A549 (cell line): Measurements from ENCODE around the gene ZBTB44. TPM values are rescaled to one million over a fixed set of nuclear protein-coding genes. Genes with fewer than 3 reads are reported as not detected.
"Not testable (repeated sequence)": the region's sequence is repeated elsewhere in the genome, so short reads cannot be mapped to it uniquely, and the experiment has no call there.

Experiments
- ATAC-seq, 2 experiments: fragments of 200-7000 bp in 1 of 2; fragments of >200 bp in 1 of 2; cut with Nextera tagmentation in 1 of 2; cut with Tn5 transposase in 1 of 2; 3 replicates each; pipeline versions ENCODE4 v1.8.0 to v1.9.1; 2018 to 2020; ENCODE audit warnings: mild to moderate bottlenecking in 1 of 2, moderate library complexity in 1 of 2
- CTCF ChIA-PET: fragments of 300-600 bp; sonication (Branson Sonifier 250); formaldehyde crosslinking; extraction: SDS; loops from one replicate; lab custom pipeline; 2021; ENCODE audit warnings: antibody characterized with exemption, inconsistent platforms; lab: Yijun Ruan, JAX
- POLR2A ChIA-PET: fragments of 350-600 bp; formaldehyde crosslinking; extraction: SDS; loops from one replicate; lab custom pipeline; 2021; ENCODE audit warnings: antibody characterized with exemption, inconsistent platforms; lab: Yijun Ruan, JAX
- DNase-seq, 2 experiments: peaks; one replicate each; pipeline versions ENCODE4 v3.0.0 to v3.0.0-alpha.2; 2011 to 2016; ENCODE audit warnings: low read depth in 1 of 2, low spot score in 1 of 2
- FAIRE-seq: peaks from 2 replicates; lab custom pipeline; 2011; peaks lifted over from hg19 to GRCh38; lab: Jason Lieb, UNC
- H3K27ac ChIP-seq, 2 experiments: fragments of >200 bp; sonication (Bioruptor Twin); formaldehyde crosslinking; 3 replicates each; pipeline ENCODE4 v1.5.1; 2016 to 2017
- H3K4me1 ChIP-seq: fragments of >200 bp; sonication (Bioruptor Twin); formaldehyde crosslinking; 3 replicates; pipeline ENCODE4 v1.6.1; 2016
- H3K4me2 ChIP-seq: fragments of >200 bp; sonication (Bioruptor Twin); formaldehyde crosslinking; 3 replicates; pipeline ENCODE4 v1.6.1; 2016
- H3K4me3 ChIP-seq: fragments of >200 bp; sonication (Bioruptor Twin); formaldehyde crosslinking; 3 replicates; pipeline ENCODE4 v1.5.1; 2016
- H3K9me3 ChIP-seq: fragments of >200 bp; sonication (Bioruptor Twin); formaldehyde crosslinking; 3 replicates; pipeline ENCODE4 v1.6.1; 2016
- BCL3 ChIP-seq: fragments of >200 bp; sonication (Bioruptor Twin); formaldehyde crosslinking; IDR thresholded peaks from 3 replicates; pipeline ENCODE4 v1.6.1; 2016
- BHLHE40 ChIP-seq: IDR thresholded peaks from 2 replicates; pipeline ENCODE4 v1.6.1; 2012; ENCODE audit warnings: low read depth, low read length, inconsistent platforms
- CHD2 ChIP-seq: fragments of 150-350 bp; IDR thresholded peaks from 2 replicates; pipeline ENCODE4 v1.6.1; 2014; ENCODE audit warnings: low read length; ENCODE audit not compliant: partially characterized antibody
- CTCF ChIP-seq: fragments of >200 bp; sonication (Bioruptor Twin); formaldehyde crosslinking; IDR thresholded peaks from 3 replicates; pipeline ENCODE4 v1.5.1; 2016
- E2F6 ChIP-seq: IDR thresholded peaks from 2 replicates; pipeline ENCODE4 v1.6.1; 2012; ENCODE audit warnings: low read depth, borderline replicate concordance
- ESRRA ChIP-seq: fragments of 150-350 bp; IDR thresholded peaks from 2 replicates; pipeline ENCODE4 v1.6.1; 2014; ENCODE audit warnings: mild to moderate bottlenecking, low read length, borderline replicate concordance
- FOXS1 ChIP-seq: fragments of 250-450 bp; sonication (Bioruptor Pico); IDR thresholded peaks from 2 replicates; pipeline ENCODE4 v1.5.0; 2020; ENCODE audit warnings: mild to moderate bottlenecking, moderate library complexity
- HES2 ChIP-seq: fragments of >200 bp; sonication (Bioruptor Twin); formaldehyde crosslinking; IDR thresholded peaks from 2 replicates; pipeline ENCODE4 v1.6.1; 2016
- HMGXB4 ChIP-seq: fragments of 250-450 bp; sonication (Bioruptor Pico); IDR thresholded peaks from 2 replicates; pipeline ENCODE4 v1.5.0; 2021; ENCODE audit warnings: mild to moderate bottlenecking, moderate library complexity, borderline replicate concordance
- HOXA7 ChIP-seq: fragments of 250-450 bp; sonication (Bioruptor Pico); IDR thresholded peaks from 2 replicates; pipeline ENCODE4 v1.5.0; 2020; ENCODE audit warnings: mild to moderate bottlenecking, moderate library complexity
- KDM5A ChIP-seq: fragments of 200-600 bp; sonication (generic); IDR thresholded peaks from 2 replicates; pipeline ENCODE4 v1.6.1; 2016; ENCODE audit warnings: antibody characterized with exemption, mild to moderate bottlenecking
- NPAS2 ChIP-seq: fragments of 250-450 bp; sonication (Bioruptor Pico); IDR thresholded peaks from 2 replicates; pipeline ENCODE4 v1.8.0; 2022; ENCODE audit warnings: mild to moderate bottlenecking, moderate library complexity, borderline replicate concordance
- PHF8 ChIP-seq: fragments of 200-600 bp; sonication (generic); IDR thresholded peaks from 2 replicates; pipeline ENCODE4 v1.6.1; 2016; ENCODE audit warnings: low read depth, mild to moderate bottlenecking, antibody characterized with exemption, moderate library complexity, borderline replicate concordance
- POLR2AphosphoS2 ChIP-seq: conservative IDR thresholded peaks from 2 replicates; pipeline ENCODE4 v1.6.1; 2012; ENCODE audit warnings: low read length, improper control_type of control experiment, inconsistent platforms
- RFX5 ChIP-seq: fragments of 450-650 bp; IDR thresholded peaks from 2 replicates; pipeline ENCODE4 v1.7.1; 2014; ENCODE audit warnings: antibody characterized with exemption, mild to moderate bottlenecking, moderate library complexity
- SMC3 ChIP-seq: fragments of >200 bp; sonication (Bioruptor Twin); formaldehyde crosslinking; IDR thresholded peaks from 3 replicates; pipeline ENCODE4 v1.6.1; 2018; ENCODE audit warnings: inconsistent platforms
- SREBF2 ChIP-seq: fragments of 450-650 bp; IDR thresholded peaks from 2 replicates; pipeline ENCODE4 v1.6.1; 2014; ENCODE audit warnings: mild to moderate bottlenecking, moderate library complexity
- ZC3H11A ChIP-seq: fragments of 450-650 bp; IDR thresholded peaks from 2 replicates; pipeline ENCODE4 v1.6.1; 2014; ENCODE audit warnings: antibody characterized with exemption, mild to moderate bottlenecking
- ZFP36 ChIP-seq: fragments of 450-650 bp; IDR thresholded peaks from 2 replicates; pipeline ENCODE4 v1.6.1; 2014; ENCODE audit warnings: borderline replicate concordance; ENCODE audit not compliant: partially characterized antibody
- WGBS: methylation state at CpG from one replicate; pipeline ENCODE4 v1.1.6; 2017; ENCODE audit errors: missing lambda C conversion rate; 5-methylcytosine and 5-hydroxymethylcytosine counted together
- polyA plus RNA-seq, 4 experiments: library from polyadenylated mRNA; depleted of rRNA in 3 of 4; stranded (reverse); fragments of >200 nt; fragmentation: RNase III in 1 of 4; extraction: RNeasy Plus Mini Kit Qiagen cat#74134 plus additional on column Dnase treatment in 1 of 4; gene quantifications; 2 replicates in 3 of 4; 3 replicates in 1 of 4; pipeline ENCODE4 v1.2.3, GENCODE V29; 2011 to 2017

Gene ZBTB44
- polyA plus RNA-seq, 2 of the 4 experiments (the other 2 are of a cell fraction): 6.7 to 16.1 TPM

- no peaks in the 10 kb centered on the region for H3K9me3 ChIP-seq
- H3K27ac ChIP-seq: no peak overlapping the region
- ChIA-PET POLR2A (no interaction called here), CTCF (no interaction called here)
- no peak overlapping the region for H3K4me2 ChIP-seq
- no peak overlapping the region for H3K4me3 ChIP-seq
- no peaks in the 10 kb centered on the region for H3K4me1 ChIP-seq
- TF ChIP-seq ZFP36 (no peak), BCL3 (no peak), HMGXB4 (no peak), ESRRA (no peak), NPAS2 (CRISPR knock-in tag) (no peak), FOXS1 (CRISPR knock-in tag) (no peak), HES2 (no peak), BHLHE40 (no peak), POLR2AphosphoS2 (no peak), SMC3 (no peak), E2F6 (no peak)
- WGBS: 89% methylated on average over 2 of the region's 2 CpGs
- no peak for FAIRE-seq
- ATAC-seq: no peak
- DNase-seq: no peak
These were observed 73.0 kb downstream of the ZBTB44 start for GRCh38 chr11:130241713-130242112.

GRCh38 chr11:130237282-130238006, 77.3 kb downstream of the ZBTB44 start:
- H3K27ac ChIP-seq: no peak overlapping the region
- H3K4me2 ChIP-seq: no peak overlapping the region
- POLR2A ChIA-PET: no interaction called here
- no peaks in the 10 kb centered on the region for H3K4me1 ChIP-seq
- H3K9me3 ChIP-seq: no peaks in the 10 kb centered on the region
- no peak overlapping the region for H3K4me3 ChIP-seq
- FAIRE-seq (no peak), ATAC-seq (no peak), DNase-seq (no peak)
- WGBS: 87% methylated on average over 6 of the region's 6 CpGs
- CTCF ChIA-PET: no interaction called here
- TF ChIP-seq E2F6 (no peak), CHD2 (no peak), ZC3H11A (no peak), RFX5 (no peak), HMGXB4 (no peak), POLR2AphosphoS2 (no peak)

GRCh38 chr11:130234315-130234714, 80.4 kb downstream of the ZBTB44 start:
- no peak for DNase-seq
- no peak for ATAC-seq
- H3K4me2 ChIP-seq: no peak overlapping the region
- no peak for TF ChIP-seq SREBF2
- TF ChIP-seq KDM5A: no peak
- no peak for TF ChIP-seq PHF8
- no peak for TF ChIP-seq HOXA7 (CRISPR knock-in tag)
- no peak for TF ChIP-seq CTCF
- TF ChIP-seq HES2: no peak
- ChIA-PET POLR2A (no interaction called here), CTCF (no interaction called here)
- H3K4me3 ChIP-seq: no peak overlapping the region
- H3K27ac ChIP-seq: no peak overlapping the region
- H3K9me3 ChIP-seq: no peaks in the 10 kb centered on the region
- FAIRE-seq: no peak
- H3K4me1 ChIP-seq: no peaks in the 10 kb centered on the region

GRCh38 chr11:130233888-130234287, 80.8 kb downstream of the ZBTB44 start:
- POLR2A ChIA-PET, DNase-seq, H3K9me3 ChIP-seq, ATAC-seq, H3K4me3 ChIP-seq, CTCF ChIA-PET, H3K27ac ChIP-seq, H3K4me1 ChIP-seq, H3K4me2 ChIP-seq, FAIRE-seq: not testable (repeated sequence)
- WGBS: 86% methylated on average over 3 of the region's 3 CpGs
